ENCODE measurements around the gene AMY1C.
A peak's percentile ranks its signal among the peaks of the same experiment; 100 is the strongest.

AMY1C gene

DNA sequence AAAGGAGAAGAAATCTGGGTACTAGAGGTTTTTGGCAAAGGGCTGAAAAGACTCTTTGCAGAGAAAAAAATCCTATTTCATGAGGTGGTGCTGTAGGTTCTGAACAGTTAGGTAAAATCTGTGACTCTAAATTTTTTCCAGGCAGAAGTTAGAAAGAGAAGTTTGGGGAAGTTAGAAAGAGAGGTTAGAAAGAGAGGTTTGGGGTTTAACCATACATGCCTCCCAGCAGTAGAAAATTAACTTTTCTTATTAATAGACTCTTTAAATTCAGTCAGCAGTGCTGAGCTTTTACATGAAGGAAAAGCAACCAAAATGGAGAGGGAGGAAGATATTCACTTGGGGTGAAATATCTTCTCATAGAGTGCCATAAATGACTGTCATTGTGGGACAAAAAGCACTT is 12.2 kb downstream of the AMY1C start:
- Histone ChIP-seq H3K27me3 (no peaks in the 10 kb centered on the region), H3K4me1 (no peaks in the 10 kb centered on the region)

DNA sequence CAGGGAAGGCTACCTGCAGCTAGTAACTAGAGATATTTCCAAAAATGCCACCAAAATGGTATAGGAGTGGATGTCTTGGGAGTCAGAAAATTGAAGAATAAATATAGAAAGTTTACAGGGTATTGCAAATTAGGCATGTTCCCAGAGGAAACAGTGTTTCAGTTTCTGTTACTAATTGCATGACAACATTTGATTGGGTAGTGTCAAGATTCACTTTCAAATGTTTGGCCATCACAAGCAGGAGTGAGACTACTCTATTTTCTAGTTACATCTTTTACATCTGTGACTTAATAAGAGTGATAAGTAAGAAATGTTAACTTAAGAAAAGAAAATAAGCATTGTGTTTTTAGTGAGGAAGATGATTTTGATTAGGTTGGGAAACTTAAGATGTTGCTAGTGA is 30.2 kb downstream of the AMY1C start:
- H3K4me3 ChIP-seq: no peak overlapping the region
- no peaks in the 10 kb centered on the region for H3K36me3 ChIP-seq
- peaks cover 6% of the 10 kb centered on the region for H3K4me1 ChIP-seq
- H4K20me1 ChIP-seq: no peaks in the 10 kb centered on the region
- no peaks in the 10 kb centered on the region for H3K9me3 ChIP-seq
- no peak overlapping the region for H3K27ac ChIP-seq
- H3K27me3 ChIP-seq: no peaks in the 10 kb centered on the region
- no peak for TF ChIP-seq Cebpa-rat (IDR thresholded peaks at IDR 0.05)
- H3K4me2 ChIP-seq: 0 out of 2 replicates have a peak overlapping the region, but pooled peaks have one; percentile 7
- H3K9ac ChIP-seq: no peak overlapping the region

More for the DNA sequence above, 12.2 kb downstream of the AMY1C start:
- H3K9me3 ChIP-seq: no peaks in the 10 kb centered on the region; the same call in 1 of the 2 replicates
- H3K4me2 ChIP-seq: no peak overlapping the region
- H3K36me3 ChIP-seq: no peaks in the 10 kb centered on the region
- no peaks in the 10 kb centered on the region for H4K20me1 ChIP-seq
- H3K27ac ChIP-seq: no peak overlapping the region
- H3K9ac ChIP-seq: no peak overlapping the region
- no peak overlapping the region for H3K4me3 ChIP-seq
- no peak for TF ChIP-seq Cebpa-rat (IDR thresholded peaks at IDR 0.05)

- Histone ChIP-seq H3K9me3 (no peaks in the 10 kb centered on the region), H4K20me1 (no peaks in the 10 kb centered on the region), H3K27ac (no peak overlapping the region), H3K4me2 (no peak overlapping the region), H3K27me3 (no peaks in the 10 kb centered on the region), H3K36me3 (no peaks in the 10 kb centered on the region), H3K4me3 (no peak overlapping the region), H3K9ac (no peak overlapping the region), H3K4me1 (peaks cover 6% of the 10 kb centered on the region)
- TF ChIP-seq Cebpa-rat (IDR thresholded peaks at IDR 0.05): no peak
Observed at GRCh38 chr1:103783944-103784377, 34.3 kb downstream of the AMY1C start.

DNA sequence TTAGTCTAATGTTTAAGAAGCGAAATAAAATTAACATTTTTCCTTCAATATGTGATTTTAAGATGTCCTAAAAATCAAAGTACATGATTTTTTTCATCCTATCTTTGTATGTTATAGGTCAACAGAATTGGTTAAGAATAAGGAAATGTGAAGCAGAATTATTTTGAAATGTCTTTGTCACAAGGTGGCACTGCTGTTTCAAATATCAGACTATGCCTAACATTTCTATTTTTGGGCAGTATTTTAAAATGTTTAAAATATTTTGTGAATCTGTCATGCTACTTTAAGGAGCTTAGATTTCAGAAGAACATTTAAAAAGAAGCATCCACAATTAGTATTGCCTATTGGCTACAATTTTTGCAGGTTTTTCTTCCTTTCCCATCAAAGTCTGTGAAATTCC is 38.7 kb downstream of the AMY1C start:
- Histone ChIP-seq H3K4me1 (no peaks in the 10 kb centered on the region), H3K4me3 (no peak overlapping the region), H3K36me3 (no peaks in the 10 kb centered on the region), H3K9ac (no peak overlapping the region), H3K4me2 (no peak overlapping the region), H3K9me3 (no peaks in the 10 kb centered on the region), H4K20me1 (no peaks in the 10 kb centered on the region), H3K27me3 (no peaks in the 10 kb centered on the region), H3K27ac (no peak overlapping the region)
- no peak for TF ChIP-seq Cebpa-rat (IDR thresholded peaks at IDR 0.05)

DNA sequence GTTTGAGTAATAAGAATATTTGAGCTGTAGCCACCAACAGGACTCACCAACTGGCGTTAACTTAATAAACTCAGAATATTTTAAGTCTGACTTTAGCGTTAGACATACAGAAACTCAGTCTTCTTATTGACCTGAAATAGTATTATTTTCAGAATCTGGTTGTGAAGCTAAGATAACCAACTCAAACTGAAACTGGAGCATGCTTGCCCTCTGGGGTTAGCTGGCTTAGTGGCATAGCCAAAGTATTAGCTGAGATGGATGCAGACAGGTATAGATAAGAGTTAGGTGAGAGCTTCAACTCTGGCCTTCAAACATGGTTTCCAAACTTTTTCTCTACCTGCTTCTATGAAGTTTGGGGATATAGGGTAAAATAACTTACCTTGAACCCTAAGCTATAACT is 40.5 kb downstream of the AMY1C start:
- H3K36me3 ChIP-seq: no peaks in the 10 kb centered on the region
- H3K4me2 ChIP-seq: no peak overlapping the region
- no peak overlapping the region for H3K4me3 ChIP-seq
- no peaks in the 10 kb centered on the region for H3K4me1 ChIP-seq
- H3K9me3 ChIP-seq: no peaks in the 10 kb centered on the region
- H3K27me3 ChIP-seq: no peaks in the 10 kb centered on the region
- no peak overlapping the region for H3K9ac ChIP-seq
- TF ChIP-seq Cebpa-rat (IDR thresholded peaks at IDR 0.05): no peak
- no peak overlapping the region for H3K27ac ChIP-seq
- no peaks in the 10 kb centered on the region for H4K20me1 ChIP-seq

Data from BLaER1 (cell line).